ENCODE data around the gene THBS2.

DNA sequence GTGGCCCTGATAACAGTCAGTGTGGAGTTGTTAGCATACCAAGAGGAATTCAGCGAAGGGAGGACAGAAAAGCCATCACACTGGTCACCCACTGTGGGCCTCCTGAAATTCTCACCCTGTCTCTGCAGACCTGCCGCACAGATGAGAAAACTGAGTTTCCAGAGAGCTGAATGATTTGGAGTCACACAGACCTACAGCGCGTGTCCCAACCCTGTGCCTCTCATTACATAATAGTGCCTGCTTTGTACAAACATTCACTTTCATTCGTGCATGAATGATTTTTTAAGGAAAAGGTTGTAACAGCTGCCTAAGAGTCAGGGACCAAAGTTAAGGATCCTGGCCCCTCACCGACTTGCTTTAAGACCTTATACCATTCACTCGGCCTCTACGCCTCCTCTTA lies 62.7 kb downstream of the THBS2 start:
- TF ChIP-seq FOXK2 (IDR thresholded peaks at IDR 0.05) = no peak
- no peak for TF ChIP-seq CTBP1 (IDR thresholded peaks at IDR 0.05; ENCODE audit: borderline replicate concordance)
- TF ChIP-seq TARDBP (IDR thresholded peaks at IDR 0.05) = no peak
- no peak for TF ChIP-seq SP1 (IDR thresholded peaks at IDR 0.05)
- no peak for TF ChIP-seq SUZ12 (IDR thresholded peaks at IDR 0.05)
- no peak for TF ChIP-seq LEF1 (IDR thresholded peaks at IDR 0.05; ENCODE audit: borderline replicate concordance)
- TF ChIP-seq FOXM1 (IDR thresholded peaks at IDR 0.05; ENCODE audit: borderline replicate concordance) = no peak

Data from HEK293T (cell line).